Astrocyte (in vitro differentiated cells and primary cell): ENCODE measurements around the gene CSF2.

Source experiments
- EZH2 ChIP-seq: IDR thresholded peaks from 2 replicates; pipeline ENCODE4 v1.6.1; 2012; ENCODE audit warnings: mild to moderate bottlenecking, low read length, inconsistent platforms; ENCODE audit not compliant: insufficient read depth
- TF ChIP-seq, protein P1 (sequence below): IDR thresholded peaks from 2 replicates; pipeline ENCODE4 v1.5.1; 2011; ENCODE audit warnings: low read depth, mild to moderate bottlenecking, inconsistent platforms, low read length, moderate library complexity; ENCODE audit not compliant: insufficient read depth

DNA sequence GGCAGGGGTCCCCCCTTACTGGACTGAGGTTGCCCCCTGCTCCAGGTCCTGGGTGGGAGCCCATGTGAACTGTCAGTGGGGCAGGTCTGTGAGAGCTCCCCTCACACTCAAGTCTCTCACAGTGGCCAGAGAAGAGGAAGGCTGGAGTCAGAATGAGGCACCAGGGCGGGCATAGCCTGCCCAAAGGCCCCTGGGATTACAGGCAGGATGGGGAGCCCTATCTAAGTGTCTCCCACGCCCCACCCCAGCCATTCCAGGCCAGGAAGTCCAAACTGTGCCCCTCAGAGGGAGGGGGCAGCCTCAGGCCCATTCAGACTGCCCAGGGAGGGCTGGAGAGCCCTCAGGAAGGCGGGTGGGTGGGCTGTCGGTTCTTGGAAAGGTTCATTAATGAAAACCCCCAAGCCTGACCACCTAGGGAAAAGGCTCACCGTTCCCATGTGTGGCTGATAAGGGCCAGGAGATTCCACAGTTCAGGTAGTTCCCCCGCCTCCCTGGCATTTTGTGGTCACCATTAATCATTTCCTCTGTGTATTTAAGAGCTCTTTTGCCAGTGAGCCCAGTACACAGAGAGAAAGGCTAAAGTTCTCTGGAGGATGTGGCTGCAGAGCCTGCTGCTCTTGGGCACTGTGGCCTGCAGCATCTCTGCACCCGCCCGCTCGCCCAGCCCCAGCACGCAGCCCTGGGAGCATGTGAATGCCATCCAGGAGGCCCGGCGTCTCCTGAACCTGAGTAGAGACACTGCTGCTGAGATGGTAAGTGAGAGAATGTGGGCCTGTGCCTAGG, at the start of gene CSF2:
- TF ChIP-seq, protein P1, sequence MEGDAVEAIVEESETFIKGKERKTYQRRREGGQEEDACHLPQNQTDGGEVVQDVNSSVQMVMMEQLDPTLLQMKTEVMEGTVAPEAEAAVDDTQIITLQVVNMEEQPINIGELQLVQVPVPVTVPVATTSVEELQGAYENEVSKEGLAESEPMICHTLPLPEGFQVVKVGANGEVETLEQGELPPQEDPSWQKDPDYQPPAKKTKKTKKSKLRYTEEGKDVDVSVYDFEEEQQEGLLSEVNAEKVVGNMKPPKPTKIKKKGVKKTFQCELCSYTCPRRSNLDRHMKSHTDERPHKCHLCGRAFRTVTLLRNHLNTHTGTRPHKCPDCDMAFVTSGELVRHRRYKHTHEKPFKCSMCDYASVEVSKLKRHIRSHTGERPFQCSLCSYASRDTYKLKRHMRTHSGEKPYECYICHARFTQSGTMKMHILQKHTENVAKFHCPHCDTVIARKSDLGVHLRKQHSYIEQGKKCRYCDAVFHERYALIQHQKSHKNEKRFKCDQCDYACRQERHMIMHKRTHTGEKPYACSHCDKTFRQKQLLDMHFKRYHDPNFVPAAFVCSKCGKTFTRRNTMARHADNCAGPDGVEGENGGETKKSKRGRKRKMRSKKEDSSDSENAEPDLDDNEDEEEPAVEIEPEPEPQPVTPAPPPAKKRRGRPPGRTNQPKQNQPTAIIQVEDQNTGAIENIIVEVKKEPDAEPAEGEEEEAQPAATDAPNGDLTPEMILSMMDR: no peak
- TF ChIP-seq EZH2: no peak
